Measurements from ENCODE around the gene SYNPR.

DNA sequence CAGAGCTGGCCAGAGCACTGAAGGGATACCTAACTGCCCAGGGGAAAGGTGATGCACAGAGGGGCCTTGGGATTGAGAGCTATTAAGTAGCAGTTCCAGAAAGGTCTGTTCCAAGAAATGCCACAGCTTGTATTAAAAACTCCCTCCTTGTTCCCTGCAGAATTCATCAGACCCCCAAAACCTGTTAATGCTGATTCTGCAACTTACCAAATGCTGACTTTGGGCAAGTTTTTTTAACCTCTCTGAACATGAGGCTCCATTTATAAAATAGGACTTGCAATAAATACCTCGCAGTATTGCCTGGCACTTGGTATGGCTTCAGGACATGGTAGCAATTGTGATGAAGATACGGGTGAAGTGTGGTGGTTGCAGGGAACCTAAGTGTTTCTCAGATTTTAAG is 30.1 kb upstream of the SYNPR start:
- no peak for TF ChIP-seq CTCF (IDR thresholded peaks at IDR 0.05; ENCODE audit: low read length)
- TF ChIP-seq EZH2 (IDR thresholded peaks at IDR 0.05; ENCODE audit: borderline replicate concordance, low read length), result no peak

Measured in OCI-LY1 (cell line).